Right atrium auricular region (tissue), 2 donors: Measurements from ENCODE around the gene ADGRL3. TPM values are rescaled to one million over a fixed set of nuclear protein-coding genes. Genes with fewer than 3 reads are reported as not detected.

Experiments used
- DNase-seq: peaks from one replicate; pipeline ENCODE4 v3.0.0-alpha.2; 2019; ENCODE audit warnings: low spot score
- H3K27ac ChIP-seq, 2 donors: fragments of 200-600 bp; sonication (generic); 1 replicate in 1 of 2; 2 replicates in 1 of 2; pipeline ENCODE4 v1.5.1; 2016 to 2019
- H3K27me3 ChIP-seq, 2 donors: fragments of 200-600 bp; sonication (generic); one replicate each; pipeline versions ENCODE4 v1.5.1 to v1.6.0; 2017 to 2019
- H3K36me3 ChIP-seq: fragments of 200-600 bp; sonication (generic); one replicate; pipeline ENCODE4 v1.5.1; 2016
- H3K4me1 ChIP-seq, 2 donors: fragments of 200-600 bp; sonication (generic); one replicate each; pipeline versions ENCODE4 v1.5.1 to v1.6.0; 2017 to 2019
- H3K4me3 ChIP-seq, 2 donors: fragments of 200-600 bp; sonication (generic); 1 replicate in 1 of 2; 2 replicates in 1 of 2; pipeline ENCODE4 v1.5.1; 2017 to 2019; ENCODE audit warnings: mild to moderate bottlenecking in 1 of 2, moderate library complexity in 1 of 2
- H3K9me3 ChIP-seq, 2 donors: fragments of 200-600 bp; sonication (generic); one replicate each; pipeline ENCODE4 v1.5.1; 2019
- CTCF ChIP-seq, 2 donors: fragments of 200-600 bp; sonication (generic); IDR thresholded peaks; one replicate each; pipeline ENCODE4 v1.5.1; 2019; ENCODE audit warnings: antibody characterized with exemption in 2 of 2
- total RNA-seq, 2 donors: library from RNA; depleted of rRNA; stranded (reverse); fragments of >200 nt; gene quantifications; one replicate each; pipeline ENCODE4 v1.1.0, GENCODE V29; 2016

ADGRL3 gene
- total RNA-seq, 2 donors from 2014 or later, result 0.86 to 1.9 TPM

- no peak for DNase-seq
Measured at GRCh38 chr4:61820136-61820535, 620.0 kb downstream of the ADGRL3 start.

DNA sequence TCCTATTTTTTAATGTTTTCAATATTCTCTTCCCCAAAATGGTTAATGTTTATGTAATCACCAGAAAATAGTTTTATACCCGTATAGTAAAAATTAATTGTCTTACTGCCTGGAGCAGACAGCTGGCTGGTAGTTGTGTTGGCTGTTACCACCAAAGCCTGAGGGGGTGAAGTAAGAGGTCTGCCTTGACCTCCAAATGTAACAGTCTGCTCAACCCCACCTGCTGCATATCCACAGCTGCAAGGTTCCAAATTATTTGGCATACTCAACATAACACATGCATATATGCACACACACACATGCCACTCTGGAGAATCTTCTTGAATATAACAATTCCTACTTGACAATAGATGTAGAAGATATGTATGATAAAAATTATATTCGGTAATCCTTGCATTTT lies 624.3 kb downstream of the ADGRL3 start:
- Histone ChIP-seq H3K4me3 (no peak overlapping the region), H3K9me3 (no peaks in the 10 kb centered on the region), H3K36me3 (no peaks in the 10 kb centered on the region), H3K4me1 (no peaks in the 10 kb centered on the region), H3K27me3 (no peaks in the 10 kb centered on the region), H3K27ac (no peak overlapping the region)
- TF ChIP-seq CTCF (IDR thresholded peaks at IDR 0.05), result no peak
- DNase-seq, result no peak

More at GRCh38 chr4:61820136-61820535, 620.0 kb downstream of the ADGRL3 start:
- no peaks in the 10 kb centered on the region for H3K27me3 ChIP-seq
- no peaks in the 10 kb centered on the region for H3K36me3 ChIP-seq
- H3K27ac ChIP-seq, result no peak overlapping the region
- no peaks in the 10 kb centered on the region for H3K4me1 ChIP-seq
- H3K9me3 ChIP-seq, result no peaks in the 10 kb centered on the region
- H3K4me3 ChIP-seq, result no peak overlapping the region
- TF ChIP-seq CTCF (IDR thresholded peaks at IDR 0.05), result no peak

- no peak overlapping the region for H3K27ac ChIP-seq
- TF ChIP-seq CTCF (IDR thresholded peaks at IDR 0.05), result no peak
Measured at GRCh38 chr4:61827907-61828391, 627.8 kb downstream of the ADGRL3 start.

GRCh38 chr4:61828960-61829359 lies 628.8 kb downstream of the ADGRL3 start:
- no peak for TF ChIP-seq CTCF (IDR thresholded peaks at IDR 0.05)
- Histone ChIP-seq H3K4me3 (no peak overlapping the region), H3K27me3 (no peaks in the 10 kb centered on the region), H3K4me1 (no peaks in the 10 kb centered on the region), H3K27ac (no peak overlapping the region), H3K9me3 (no peaks in the 10 kb centered on the region), H3K36me3 (no peaks in the 10 kb centered on the region)
- DNase-seq, result no peak

More at GRCh38 chr4:61827907-61828391, 627.8 kb downstream of the ADGRL3 start:
- Histone ChIP-seq H3K36me3 (no peaks in the 10 kb centered on the region), H3K4me1 (no peaks in the 10 kb centered on the region), H3K4me3 (no peak overlapping the region), H3K9me3 (no peaks in the 10 kb centered on the region), H3K27me3 (no peaks in the 10 kb centered on the region)
- DNase-seq, result no peak

GRCh38 chr4:61831987-61832386 lies 631.9 kb downstream of the ADGRL3 start:
- no peaks in the 10 kb centered on the region for H3K4me1 ChIP-seq
- no peaks in the 10 kb centered on the region for H3K27me3 ChIP-seq
- H3K9me3 ChIP-seq, result no peaks in the 10 kb centered on the region
- no peaks in the 10 kb centered on the region for H3K36me3 ChIP-seq
- no peak overlapping the region for H3K27ac ChIP-seq
- DNase-seq, result no peak
- TF ChIP-seq CTCF (IDR thresholded peaks at IDR 0.05), result no peak
- no peak overlapping the region for H3K4me3 ChIP-seq

- DNase-seq, result no peak
- Histone ChIP-seq H3K4me3 (no peak overlapping the region), H3K4me1 (no peaks in the 10 kb centered on the region), H3K36me3 (no peaks in the 10 kb centered on the region), H3K9me3 (no peaks in the 10 kb centered on the region), H3K27ac (no peak overlapping the region), H3K27me3 (no peaks in the 10 kb centered on the region)
- TF ChIP-seq CTCF (IDR thresholded peaks at IDR 0.05), result no peak
Measured at GRCh38 chr4:61837395-61837794, 637.3 kb downstream of the ADGRL3 start.
